HCT116 (cell line): ENCODE results near the gene ASGR2. TPM values are rescaled to one million over a fixed set of nuclear protein-coding genes. Genes with fewer than 3 reads are reported as not detected.

Experiments used
- ATAC-seq: fragments of 200-7000 bp; cut with Tn5 transposase; 2 replicates; pipeline ENCODE4 v1.9.1; 2020; ENCODE audit warnings: mild to moderate bottlenecking, moderate library complexity
- BruUV-seq: library from RNA; stranded (reverse); fragments of 400-500 nt; replicated peaks from 2 replicates; lab custom pipeline; 2021; lab: Mats Ljungman, UMichigan
- CTCF ChIA-PET: fragments of 300-600 bp; sonication (Branson Sonifier 250); formaldehyde crosslinking; loops from one replicate; lab custom pipeline; 2021; ENCODE audit warnings: antibody characterized with exemption; lab: Charles Lee
- POLR2A ChIA-PET: fragments of 300-600, 350-600 bp; sonication (Branson Sonifier 250); formaldehyde crosslinking; loops from one replicate; lab custom pipeline; 2021; ENCODE audit warnings: antibody characterized with exemption; lab: Charles Lee
- RAD21 ChIA-PET, 2 experiments: fragments of 300-600 bp; sonication (Branson Sonifier 250); formaldehyde crosslinking; loops; one replicate each; lab custom pipeline; 2023; ENCODE audit warnings: low total read pairs in 2 of 2; ENCODE audit not compliant: uncharacterized antibody in 2 of 2, unreplicated experiment in 2 of 2, low non-redundant PET in 1 of 2; lab: Charles Lee
- DNase-seq: peaks from one replicate; pipeline ENCODE4 v3.0.0-alpha.2; 2010; ENCODE audit warnings: low read depth, low spot score
- H2AFZ ChIP-seq: fragments of 200-600 bp; shearing (Covaris generic), sonication (generic); 2 replicates; pipeline ENCODE4 v1.6.1; 2017; ENCODE audit warnings: low read depth, mixed run types, mixed read lengths, antibody characterized with exemption, low read length; ENCODE audit not compliant: poor library complexity, severe bottlenecking
- H3K27ac ChIP-seq: 2 replicates; pipeline ENCODE4 v1.5.1; 2012; ENCODE audit warnings: low read depth, low read length
- H3K27me3 ChIP-seq: fragments of 200-600 bp; sonication (generic); 2 replicates; pipeline ENCODE4 v1.6.1; 2016; ENCODE audit warnings: mixed run types, low read length, mixed read lengths; ENCODE audit not compliant: insufficient read depth
- H3K36me3 ChIP-seq, 2 experiments: fragments of 200-500 bp in 1 of 2; fragments of 200-600 bp in 1 of 2; sonication (Bioruptor generic) in 1 of 2; sonication (generic) in 1 of 2; 2 replicates each; pipeline versions ENCODE4 v1.5.1 to v1.6.1; 2014 to 2016; ENCODE audit warnings: low read length in 2 of 2, inconsistent platforms in 1 of 2, mixed read lengths in 1 of 2, mixed run types in 1 of 2; ENCODE audit not compliant: insufficient read depth in 2 of 2, control insufficient read depth in 1 of 2
- H3K4me1 ChIP-seq, 2 experiments: fragments of 200-600 bp in 1 of 2; sonication (generic) in 1 of 2; 2 replicates each; pipeline versions ENCODE4 v1.5.1 to v1.6.1; 2012 to 2017; ENCODE audit warnings: low read length in 2 of 2, inconsistent platforms in 1 of 2, mild to moderate bottlenecking in 1 of 2, mixed read lengths in 1 of 2, mixed run types in 1 of 2, moderate library complexity in 1 of 2; ENCODE audit not compliant: insufficient read depth in 2 of 2, control insufficient read depth in 1 of 2
- H3K4me2 ChIP-seq: fragments of 200-600 bp; sonication (generic); 2 replicates; pipeline ENCODE4 v1.6.1; 2017; ENCODE audit warnings: mixed run types, low read length, mixed read lengths
- H3K4me3 ChIP-seq, 2 experiments: fragments of 200-600 bp in 1 of 2; sonication (generic) in 1 of 2; replicated peaks in 1 of 2; 2 replicates each; pipeline ENCODE4 v1.5.1; 2011 to 2016; ENCODE audit warnings: low read length in 2 of 2, control low read depth in 1 of 2, low read depth in 1 of 2, mild to moderate bottlenecking in 1 of 2, mixed read lengths in 1 of 2, mixed run types in 1 of 2
- H3K79me2 ChIP-seq: fragments of 200-600 bp; sonication (generic); 2 replicates; pipeline ENCODE4 v1.6.1; 2017; ENCODE audit warnings: mild to moderate bottlenecking, mixed run types, low read length, moderate library complexity, mixed read lengths; ENCODE audit not compliant: insufficient read depth
- H3K9ac ChIP-seq: fragments of 200-600 bp; sonication (generic); 2 replicates; pipeline ENCODE4 v1.6.1; 2016; ENCODE audit warnings: low read length, mixed read lengths
- H3K9me2 ChIP-seq: fragments of 200-600 bp; sonication (generic), shearing (Covaris generic); 2 replicates; pipeline ENCODE4 v1.6.1; 2017; ENCODE audit warnings: mixed run types, mild to moderate bottlenecking, moderate library complexity; ENCODE audit not compliant: insufficient read depth
- H3K9me3 ChIP-seq, 2 experiments: fragments of 200-500 bp in 1 of 2; fragments of 200-600 bp in 1 of 2; sonication (Bioruptor generic) in 1 of 2; sonication (generic) in 1 of 2; 2 replicates each; pipeline ENCODE4 v1.6.1; 2014 to 2017; ENCODE audit warnings: low read length in 2 of 2, mixed read lengths in 2 of 2, inconsistent platforms in 1 of 2, low read depth in 1 of 2, mild to moderate bottlenecking in 1 of 2, mixed run types in 1 of 2, moderate library complexity in 1 of 2; ENCODE audit not compliant: control insufficient read depth in 1 of 2, insufficient read depth in 1 of 2
- H4K20me1 ChIP-seq: fragments of 200-600 bp; sonication (generic), shearing (Covaris generic); 2 replicates; pipeline ENCODE4 v1.6.1; 2017; ENCODE audit warnings: mixed run types, mild to moderate bottlenecking, moderate library complexity; ENCODE audit not compliant: insufficient read depth
- EGR1 ChIP-seq: IDR thresholded peaks from 2 replicates; pipeline ENCODE4 v1.6.1; 2012; ENCODE audit warnings: low read depth
- ELF1 ChIP-seq: IDR thresholded peaks from 2 replicates; pipeline ENCODE4 v1.6.1; 2012; ENCODE audit warnings: low read depth, borderline replicate concordance
- FOSL1 ChIP-seq: IDR thresholded peaks from 2 replicates; pipeline ENCODE4 v1.6.1; 2012; ENCODE audit warnings: low read depth
- POLR2AphosphoS5 ChIP-seq: IDR thresholded peaks from 2 replicates; pipeline ENCODE4 v1.6.1; 2011; ENCODE audit warnings: mild to moderate bottlenecking, low read depth, low read length, moderate library complexity
- SIN3A ChIP-seq: IDR thresholded peaks from 2 replicates; pipeline ENCODE4 v1.6.1; 2012; ENCODE audit warnings: low read depth
- SP1 ChIP-seq: IDR thresholded peaks from 2 replicates; pipeline ENCODE4 v1.6.1; 2012; ENCODE audit warnings: low read depth
- ZFX ChIP-seq: fragments of 450-650 bp; IDR thresholded peaks from 2 replicates; pipeline ENCODE4 v1.6.1; 2017
- intact Hi-C: fragments of 100-400 bp; cut with micrococcal nuclease; formaldehyde crosslinking; loops from 2 replicates; pipeline ENCODE4 v1.10.0; 2022
- total RNA-seq: library from RNA; stranded (reverse); gene quantifications from one replicate; pipeline ENCODE4 v1.2.1, GENCODE V29; 2021; ENCODE audit not compliant: unreplicated experiment
- TF ChIP-seq, protein P1 (sequence below): IDR thresholded peaks from 2 replicates; pipeline ENCODE4 v1.6.1; 2012; ENCODE audit warnings: low read depth

ASGR2 gene
- total RNA-seq, 1 experiment from 2014 or later = 0.32 TPM

DNA sequence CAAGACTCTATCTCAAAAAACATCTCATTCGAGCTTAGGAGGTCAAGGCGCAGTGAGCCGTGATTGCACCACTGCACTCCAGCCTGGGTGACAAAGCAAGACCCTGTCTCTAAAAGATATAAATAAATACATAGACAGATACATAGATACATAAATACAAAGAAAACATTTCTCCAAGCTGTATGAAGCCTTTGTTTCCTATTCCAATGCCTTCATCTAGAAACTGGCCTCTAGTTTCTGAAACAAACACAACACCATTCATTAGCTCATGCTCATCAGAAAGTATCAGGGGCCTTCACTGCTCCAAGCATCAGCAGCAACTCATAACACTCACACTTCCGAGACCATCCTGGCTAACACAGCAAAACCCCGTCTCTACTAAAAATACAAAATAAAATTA lies 10.3 kb upstream of the ASGR2 start:
- H3K4me1 ChIP-seq = no peaks in the 10 kb centered on the region
- intact Hi-C loops = no loop called here
- TF ChIP-seq ELF1 (no peak), SP1 (no peak), ZFX (no peak), FOSL1 (no peak)
- TF ChIP-seq, protein P1, sequence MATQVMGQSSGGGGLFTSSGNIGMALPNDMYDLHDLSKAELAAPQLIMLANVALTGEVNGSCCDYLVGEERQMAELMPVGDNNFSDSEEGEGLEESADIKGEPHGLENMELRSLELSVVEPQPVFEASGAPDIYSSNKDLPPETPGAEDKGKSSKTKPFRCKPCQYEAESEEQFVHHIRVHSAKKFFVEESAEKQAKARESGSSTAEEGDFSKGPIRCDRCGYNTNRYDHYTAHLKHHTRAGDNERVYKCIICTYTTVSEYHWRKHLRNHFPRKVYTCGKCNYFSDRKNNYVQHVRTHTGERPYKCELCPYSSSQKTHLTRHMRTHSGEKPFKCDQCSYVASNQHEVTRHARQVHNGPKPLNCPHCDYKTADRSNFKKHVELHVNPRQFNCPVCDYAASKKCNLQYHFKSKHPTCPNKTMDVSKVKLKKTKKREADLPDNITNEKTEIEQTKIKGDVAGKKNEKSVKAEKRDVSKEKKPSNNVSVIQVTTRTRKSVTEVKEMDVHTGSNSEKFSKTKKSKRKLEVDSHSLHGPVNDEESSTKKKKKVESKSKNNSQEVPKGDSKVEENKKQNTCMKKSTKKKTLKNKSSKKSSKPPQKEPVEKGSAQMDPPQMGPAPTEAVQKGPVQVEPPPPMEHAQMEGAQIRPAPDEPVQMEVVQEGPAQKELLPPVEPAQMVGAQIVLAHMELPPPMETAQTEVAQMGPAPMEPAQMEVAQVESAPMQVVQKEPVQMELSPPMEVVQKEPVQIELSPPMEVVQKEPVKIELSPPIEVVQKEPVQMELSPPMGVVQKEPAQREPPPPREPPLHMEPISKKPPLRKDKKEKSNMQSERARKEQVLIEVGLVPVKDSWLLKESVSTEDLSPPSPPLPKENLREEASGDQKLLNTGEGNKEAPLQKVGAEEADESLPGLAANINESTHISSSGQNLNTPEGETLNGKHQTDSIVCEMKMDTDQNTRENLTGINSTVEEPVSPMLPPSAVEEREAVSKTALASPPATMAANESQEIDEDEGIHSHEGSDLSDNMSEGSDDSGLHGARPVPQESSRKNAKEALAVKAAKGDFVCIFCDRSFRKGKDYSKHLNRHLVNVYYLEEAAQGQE = no peak
- ATAC-seq (no peak), DNase-seq (no peak)
- no peak overlapping the region for H2AFZ ChIP-seq
- H3K27ac ChIP-seq = no peak overlapping the region
- no peaks in the 10 kb centered on the region for H3K9me3 ChIP-seq
- ChIA-PET POLR2A (no interaction called here), RAD21 (no interaction called here), CTCF (interaction anchor here (1.2 kb wide), 1 partner anchor 79 kb away, joined by 3 read pairs; no protein-coding TSS in a partner anchor)
- H3K9ac ChIP-seq = no peak overlapping the region
- no peaks in the 10 kb centered on the region for H3K79me2 ChIP-seq
- BruUV-seq = no TSS peak
- H3K36me3 ChIP-seq = no peaks in the 10 kb centered on the region
- no peaks in the 10 kb centered on the region for H3K27me3 ChIP-seq
- H3K4me2 ChIP-seq = no peak overlapping the region
- no peaks in the 10 kb centered on the region for H4K20me1 ChIP-seq
- H3K9me2 ChIP-seq = no peaks in the 10 kb centered on the region
- no peak overlapping the region for H3K4me3 ChIP-seq

DNA sequence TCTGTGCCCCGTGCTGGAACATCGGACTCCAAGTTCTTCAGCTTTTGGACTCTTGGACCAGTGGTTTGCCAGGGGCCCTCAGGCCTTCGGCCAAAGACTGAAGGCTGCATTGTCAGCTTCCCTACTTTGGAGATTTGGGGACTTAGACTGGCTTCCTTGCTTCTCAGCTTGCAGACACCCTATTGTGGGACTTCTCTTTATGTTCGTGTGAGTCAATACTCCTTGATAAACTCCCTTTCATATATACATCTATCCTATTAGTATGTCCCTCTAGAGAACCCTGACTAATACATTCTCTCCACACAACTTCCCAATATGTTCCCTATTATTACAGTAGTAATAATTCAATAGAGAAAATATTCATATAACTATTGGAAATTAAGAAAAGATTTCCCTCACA lies 9.2 kb upstream of the ASGR2 start:
- no peaks in the 10 kb centered on the region for H3K36me3 ChIP-seq
- H3K9me2 ChIP-seq = no peaks in the 10 kb centered on the region
- H3K4me2 ChIP-seq = no peak overlapping the region
- no peaks in the 10 kb centered on the region for H3K79me2 ChIP-seq
- H3K27me3 ChIP-seq = no peaks in the 10 kb centered on the region; the same call in 1 of the 2 replicates
- ChIA-PET CTCF (no interaction called here), POLR2A (no interaction called here), RAD21 (no interaction called here)
- H3K4me1 ChIP-seq = no peaks in the 10 kb centered on the region
- no peaks in the 10 kb centered on the region for H3K9me3 ChIP-seq
- TF ChIP-seq EGR1 (no peak), POLR2AphosphoS5 (no peak), SIN3A (no peak)
- no TSS peak for BruUV-seq
- H3K27ac ChIP-seq = no peak overlapping the region
- no peaks in the 10 kb centered on the region for H4K20me1 ChIP-seq
- ATAC-seq = no peak
- H3K4me3 ChIP-seq = no peak overlapping the region
- no peak overlapping the region for H2AFZ ChIP-seq
- intact Hi-C loops = no loop called here
- no peak for DNase-seq
- H3K9ac ChIP-seq = no peak overlapping the region
